Measurements from ENCODE around the gene RANBP1. TPM values are rescaled to one million over a fixed set of nuclear protein-coding genes. Genes with fewer than 3 reads are reported as not detected.

The RANBP1 gene
- total RNA-seq, 1 donor from 2014 or later: 144 TPM

DNA sequence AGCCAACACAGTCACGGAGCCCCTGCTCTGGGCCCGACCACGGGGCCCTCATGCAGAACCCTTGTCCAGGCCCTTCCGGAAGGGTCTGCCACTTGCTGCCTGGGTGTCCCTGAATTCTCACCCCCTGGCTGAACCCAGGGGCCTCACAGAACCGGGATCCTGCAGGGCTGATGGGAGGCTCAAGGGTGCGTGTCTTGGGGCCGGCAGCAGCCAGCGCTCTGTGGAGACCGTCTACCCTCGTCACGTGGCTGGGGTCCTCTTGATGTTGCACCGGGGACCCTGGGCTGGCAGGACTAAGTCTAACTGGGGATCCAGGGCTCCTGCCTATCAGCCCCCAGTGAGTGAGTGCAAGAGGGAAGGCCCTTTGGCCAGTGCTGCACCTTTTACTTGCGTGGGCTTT, 54.3 kb downstream of the RANBP1 start:
- Mint-ChIP-seq H3K9me3 (ENCODE audit: unreplicated experiment) (no peaks in the 10 kb centered on the region), H3K4me3 (ENCODE audit: unreplicated experiment) (no peak overlapping the region), H3K27ac (ENCODE audit: unreplicated experiment) (no peak overlapping the region), H3K36me3 (ENCODE audit: unreplicated experiment) (no peaks in the 10 kb centered on the region), H3K4me1 (ENCODE audit: low read depth, unreplicated experiment) (no peaks in the 10 kb centered on the region), H3K27me3 (ENCODE audit: unreplicated experiment) (no peaks in the 10 kb centered on the region)
- TF ChIP-seq, protein P1, sequence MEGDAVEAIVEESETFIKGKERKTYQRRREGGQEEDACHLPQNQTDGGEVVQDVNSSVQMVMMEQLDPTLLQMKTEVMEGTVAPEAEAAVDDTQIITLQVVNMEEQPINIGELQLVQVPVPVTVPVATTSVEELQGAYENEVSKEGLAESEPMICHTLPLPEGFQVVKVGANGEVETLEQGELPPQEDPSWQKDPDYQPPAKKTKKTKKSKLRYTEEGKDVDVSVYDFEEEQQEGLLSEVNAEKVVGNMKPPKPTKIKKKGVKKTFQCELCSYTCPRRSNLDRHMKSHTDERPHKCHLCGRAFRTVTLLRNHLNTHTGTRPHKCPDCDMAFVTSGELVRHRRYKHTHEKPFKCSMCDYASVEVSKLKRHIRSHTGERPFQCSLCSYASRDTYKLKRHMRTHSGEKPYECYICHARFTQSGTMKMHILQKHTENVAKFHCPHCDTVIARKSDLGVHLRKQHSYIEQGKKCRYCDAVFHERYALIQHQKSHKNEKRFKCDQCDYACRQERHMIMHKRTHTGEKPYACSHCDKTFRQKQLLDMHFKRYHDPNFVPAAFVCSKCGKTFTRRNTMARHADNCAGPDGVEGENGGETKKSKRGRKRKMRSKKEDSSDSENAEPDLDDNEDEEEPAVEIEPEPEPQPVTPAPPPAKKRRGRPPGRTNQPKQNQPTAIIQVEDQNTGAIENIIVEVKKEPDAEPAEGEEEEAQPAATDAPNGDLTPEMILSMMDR (IDR thresholded peaks at IDR 0.05; ENCODE audit: partially characterized antibody, unreplicated experiment): no peak
- no peak for DNase-seq

- peaks cover 2% of the 10 kb centered on the region for H3K27me3 Mint-ChIP-seq (ENCODE audit: unreplicated experiment)
- DNase-seq: no peak
- H3K36me3 Mint-ChIP-seq (ENCODE audit: unreplicated experiment): no peaks in the 10 kb centered on the region
- no peaks in the 10 kb centered on the region for H3K9me3 Mint-ChIP-seq (ENCODE audit: unreplicated experiment)
- H3K4me1 Mint-ChIP-seq (ENCODE audit: low read depth, unreplicated experiment): no peaks in the 10 kb centered on the region
- no peak overlapping the region for H3K4me3 Mint-ChIP-seq (ENCODE audit: unreplicated experiment)
- H3K27ac Mint-ChIP-seq (ENCODE audit: unreplicated experiment): no peak overlapping the region
- TF ChIP-seq, protein P1 (IDR thresholded peaks at IDR 0.05; ENCODE audit: partially characterized antibody, unreplicated experiment): no peak
These were observed 55.6 kb downstream of the RANBP1 start for GRCh38 chr22:20171288-20172140.

GRCh38 chr22:20172141-20172613, 56.3 kb downstream of the RANBP1 start:
- peaks cover 2% of the 10 kb centered on the region for H3K4me1 Mint-ChIP-seq (ENCODE audit: low read depth, unreplicated experiment)
- peaks cover 2% of the 10 kb centered on the region for H3K27me3 Mint-ChIP-seq (ENCODE audit: unreplicated experiment)
- H3K27ac Mint-ChIP-seq (ENCODE audit: unreplicated experiment): no peak overlapping the region
- no peaks in the 10 kb centered on the region for H3K9me3 Mint-ChIP-seq (ENCODE audit: unreplicated experiment)
- no peaks in the 10 kb centered on the region for H3K36me3 Mint-ChIP-seq (ENCODE audit: unreplicated experiment)
- no peak overlapping the region for H3K4me3 Mint-ChIP-seq (ENCODE audit: unreplicated experiment)
- no peak for DNase-seq
- TF ChIP-seq, protein P1 (IDR thresholded peaks at IDR 0.05; ENCODE audit: partially characterized antibody, unreplicated experiment): no peak

DNA sequence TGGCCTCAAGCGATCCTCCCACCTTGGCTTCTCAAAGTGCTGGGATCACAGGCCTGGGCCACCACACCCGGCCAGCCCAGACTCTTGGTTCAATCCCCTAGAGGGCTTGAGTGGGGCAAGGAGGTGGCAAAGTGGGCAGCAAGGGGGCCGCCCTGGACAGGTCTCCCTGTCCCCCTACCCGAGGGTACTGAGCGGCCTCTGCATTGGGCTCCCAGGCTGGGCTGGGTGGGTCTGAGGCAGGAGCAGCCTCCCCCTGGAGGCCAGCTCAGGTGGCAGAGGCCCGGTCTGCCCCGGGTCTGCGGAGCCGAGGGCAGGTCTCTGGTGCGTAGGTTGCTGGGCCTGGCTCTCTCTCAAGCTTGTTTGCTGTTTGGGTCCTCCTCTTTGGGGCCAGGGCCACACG, 57.3 kb downstream of the RANBP1 start:
- H3K9me3 Mint-ChIP-seq (ENCODE audit: unreplicated experiment): no peaks in the 10 kb centered on the region
- TF ChIP-seq, protein P1 (IDR thresholded peaks at IDR 0.05; ENCODE audit: partially characterized antibody, unreplicated experiment): no peak
- peaks cover 4% of the 10 kb centered on the region for H3K27me3 Mint-ChIP-seq (ENCODE audit: unreplicated experiment)
- H3K4me1 Mint-ChIP-seq (ENCODE audit: low read depth, unreplicated experiment): peaks cover 5% of the 10 kb centered on the region
- H3K36me3 Mint-ChIP-seq (ENCODE audit: unreplicated experiment): no peaks in the 10 kb centered on the region
- no peak overlapping the region for H3K4me3 Mint-ChIP-seq (ENCODE audit: unreplicated experiment)
- DNase-seq: no peak
- no peak overlapping the region for H3K27ac Mint-ChIP-seq (ENCODE audit: unreplicated experiment)

GRCh38 chr22:20173772-20174171, 57.9 kb downstream of the RANBP1 start:
- TF ChIP-seq, protein P1 (IDR thresholded peaks at IDR 0.05; ENCODE audit: partially characterized antibody, unreplicated experiment): no peak
- H3K27me3 Mint-ChIP-seq (ENCODE audit: unreplicated experiment): peaks cover 4% of the 10 kb centered on the region
- no peaks in the 10 kb centered on the region for H3K36me3 Mint-ChIP-seq (ENCODE audit: unreplicated experiment)
- H3K27ac Mint-ChIP-seq (ENCODE audit: unreplicated experiment): no peak overlapping the region
- no peak overlapping the region for H3K4me3 Mint-ChIP-seq (ENCODE audit: unreplicated experiment)
- no peak for DNase-seq
- no peaks in the 10 kb centered on the region for H3K9me3 Mint-ChIP-seq (ENCODE audit: unreplicated experiment)
- H3K4me1 Mint-ChIP-seq (ENCODE audit: low read depth, unreplicated experiment): peaks cover 5% of the 10 kb centered on the region

Measured in glutamatergic neuron (in vitro differentiated cells).